ENCODE measurements around the gene GIMAP8.
"Not testable (repeated sequence)": the region's sequence is repeated elsewhere in the genome, so short reads cannot be mapped to it uniquely, and the experiment has no call there.

The GIMAP8 gene

GRCh38 chr7:150453892-150454291 is 3.5 kb downstream of the GIMAP8 start:
- no peak for TF ChIP-seq CTCF (IDR thresholded peaks at IDR 0.05; ENCODE audit: low read depth, low read length)
- no peak overlapping the region for H3K4me3 ChIP-seq (ENCODE audit: low read depth, low read length)
- in situ Hi-C loops (cut with HindIII; ENCODE audit: low sequenced_read_pairs), result no loop called here
- no peak for DNase-seq (ENCODE audit: low read depth, low spot score)

GRCh38 chr7:150457064-150457463 is 6.6 kb downstream of the GIMAP8 start:
- H3K4me3 ChIP-seq (ENCODE audit: low read depth, low read length); in situ Hi-C loops (cut with HindIII; ENCODE audit: low sequenced_read_pairs); DNase-seq (ENCODE audit: low read depth, low spot score): not testable (repeated sequence)

GRCh38 chr7:150458235-150458634 is 7.8 kb downstream of the GIMAP8 start:
- H3K4me3 ChIP-seq (ENCODE audit: low read depth, low read length), result no peak overlapping the region
- TF ChIP-seq CTCF (IDR thresholded peaks at IDR 0.05; ENCODE audit: low read depth, low read length), result no peak
- in situ Hi-C loops (cut with HindIII; ENCODE audit: low sequenced_read_pairs), result no loop called here
- DNase-seq (ENCODE audit: low read depth, low spot score), result no peak

- in situ Hi-C loops (cut with HindIII; ENCODE audit: low sequenced_read_pairs), result no loop called here
Observed at GRCh38 chr7:150458756-150459155, 8.3 kb downstream of the GIMAP8 start.

GRCh38 chr7:150461520-150461919 is 11.1 kb downstream of the GIMAP8 start:
- DNase-seq (ENCODE audit: low read depth, low spot score), result no peak
- in situ Hi-C loops (cut with HindIII; ENCODE audit: low sequenced_read_pairs), result no loop called here
- no peak overlapping the region for H3K4me3 ChIP-seq (ENCODE audit: low read depth, low read length)
- no peak for TF ChIP-seq CTCF (IDR thresholded peaks at IDR 0.05; ENCODE audit: low read depth, low read length)

More at GRCh38 chr7:150458756-150459155, 8.3 kb downstream of the GIMAP8 start:
- DNase-seq (ENCODE audit: low read depth, low spot score), result no peak
- no peak for TF ChIP-seq CTCF (IDR thresholded peaks at IDR 0.05; ENCODE audit: low read depth, low read length)
- no peak overlapping the region for H3K4me3 ChIP-seq (ENCODE audit: low read depth, low read length)

GRCh38 chr7:150462413-150462812 is 12.0 kb downstream of the GIMAP8 start:
- in situ Hi-C loops (cut with HindIII; ENCODE audit: low sequenced_read_pairs), result no loop called here
- no peak for TF ChIP-seq CTCF (IDR thresholded peaks at IDR 0.05; ENCODE audit: low read depth, low read length)
- no peak for DNase-seq (ENCODE audit: low read depth, low spot score)
- H3K4me3 ChIP-seq (ENCODE audit: low read depth, low read length), result no peak overlapping the region

- in situ Hi-C loops (cut with HindIII; ENCODE audit: low sequenced_read_pairs), result no loop called here
- TF ChIP-seq CTCF (IDR thresholded peaks at IDR 0.05; ENCODE audit: low read depth, low read length), result no peak
- no peak for DNase-seq (ENCODE audit: low read depth, low spot score)
- H3K4me3 ChIP-seq (ENCODE audit: low read depth, low read length), result no peak overlapping the region
Observed at GRCh38 chr7:150463461-150463860, 13.0 kb downstream of the GIMAP8 start.

All from astrocyte of the spinal cord (primary cell).